Stimulated activated CD8-positive, alpha-beta memory T cell treated with anti-CD3 and anti-CD28 coated beads, Interleukin-4, amount 100 ng/mL, for 48 hours (primary cell): Measurements from ENCODE around the gene MORC1.

Experiments used
- DNase-seq: peaks from one replicate; pipeline ENCODE4 v3.0.0-alpha.2; 2020

MORC1 gene

DNA sequence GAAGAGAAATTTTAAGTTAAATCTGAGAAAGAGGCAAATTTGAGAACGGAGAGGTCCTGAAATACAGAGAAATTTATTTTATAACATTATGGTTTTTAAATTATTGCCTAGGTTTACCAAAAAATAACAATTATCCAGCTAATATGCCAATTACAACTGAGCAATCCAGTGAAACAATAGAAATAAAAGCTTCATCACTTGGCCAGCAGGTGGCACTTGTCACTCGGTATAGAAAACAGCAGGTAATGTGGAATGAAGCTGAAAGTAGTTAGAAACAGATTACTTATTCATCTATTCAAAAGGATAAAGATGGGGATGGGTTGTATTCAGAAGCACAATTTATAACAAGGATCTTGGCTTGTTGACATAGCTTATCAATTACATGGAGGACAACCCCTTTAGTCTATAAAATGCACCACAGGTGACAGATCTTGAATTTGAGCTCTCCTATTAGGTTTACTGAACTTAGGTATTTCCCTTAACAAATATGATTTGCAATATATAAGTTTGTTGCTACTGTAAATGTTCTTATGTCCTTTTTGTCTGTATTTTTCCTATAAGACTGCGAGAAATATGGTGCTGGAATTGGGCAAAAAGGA is 94.2 kb downstream of the MORC1 start:
- peak; percentile 34 for DNase-seq

DNA sequence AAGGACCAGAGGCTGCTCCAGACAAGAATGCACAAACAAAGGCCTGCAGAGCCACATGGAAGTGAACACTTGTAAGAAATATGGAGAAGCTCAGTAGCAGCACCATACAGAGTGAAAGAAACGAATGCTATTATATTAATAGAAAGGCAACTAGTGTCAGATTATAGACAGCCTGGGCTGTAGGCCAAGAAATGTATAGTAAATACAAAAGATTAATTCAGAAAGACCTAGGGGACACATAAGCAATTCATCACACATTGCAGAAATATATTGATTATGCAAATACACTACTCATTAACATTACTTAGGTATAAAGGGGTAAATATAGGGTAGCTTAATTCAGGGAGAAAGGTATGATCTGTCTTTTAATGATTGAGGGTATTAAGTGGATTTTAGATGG is 94.8 kb downstream of the MORC1 start:
- no peak for DNase-seq

DNA sequence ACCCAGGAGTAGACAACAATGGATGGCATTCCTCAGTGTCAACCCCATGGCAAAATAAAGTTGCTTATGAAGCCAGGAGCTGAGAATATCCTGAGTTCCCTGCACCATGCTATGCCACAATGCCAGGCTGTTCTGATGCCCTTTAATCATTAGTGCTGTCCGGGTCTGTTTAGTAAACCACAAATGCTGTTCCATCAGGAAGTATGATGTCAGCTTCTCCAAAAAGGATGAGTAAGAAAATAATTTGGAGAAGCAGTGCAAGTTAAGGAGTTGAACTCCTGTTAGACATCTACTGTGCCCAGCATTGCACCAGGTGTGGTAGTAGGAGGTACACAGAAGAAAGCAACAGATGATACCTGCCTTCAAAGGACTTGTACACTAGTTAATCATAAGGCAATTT is 96.4 kb downstream of the MORC1 start:
- DNase-seq: no peak

DNA sequence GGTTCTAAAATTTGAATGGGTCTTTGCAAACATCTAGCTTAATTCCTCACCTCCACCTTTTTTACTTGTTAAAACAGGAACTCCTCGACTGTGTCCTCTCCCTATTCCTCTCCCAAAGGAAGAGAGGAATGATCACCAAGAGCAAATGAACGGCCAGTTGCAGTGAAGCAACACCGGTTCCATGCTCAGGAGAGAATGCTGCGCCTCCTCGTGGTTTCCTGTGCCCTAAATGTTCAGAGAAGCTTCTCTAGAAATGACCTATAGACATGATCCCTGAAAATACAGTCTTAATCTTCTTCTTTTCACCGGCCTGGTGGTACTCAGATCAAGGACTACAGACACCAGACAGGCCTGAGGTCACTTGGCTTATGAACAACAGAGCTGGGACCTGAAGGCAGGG is 99.1 kb downstream of the MORC1 start:
- DNase-seq: no peak

DNA sequence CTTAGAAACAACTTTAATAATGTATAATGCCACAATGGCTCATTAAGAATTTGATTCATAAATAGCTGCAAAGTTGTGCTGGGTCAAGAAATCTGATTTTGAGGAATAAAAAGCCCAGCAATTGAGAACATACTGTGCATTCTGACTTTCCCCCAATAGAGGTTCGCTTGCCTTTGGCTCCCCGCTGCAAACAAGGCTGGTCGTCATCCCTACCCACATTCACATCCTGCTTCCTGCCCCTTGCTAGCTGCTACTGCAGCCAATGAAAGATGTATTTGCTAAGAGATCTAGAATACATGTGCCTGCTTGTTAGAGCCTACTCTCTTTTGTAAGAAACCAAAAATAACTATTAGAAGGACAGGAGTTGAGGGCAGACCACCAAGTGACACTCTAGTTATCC is 112.5 kb downstream of the MORC1 start:
- no peak for DNase-seq

DNA sequence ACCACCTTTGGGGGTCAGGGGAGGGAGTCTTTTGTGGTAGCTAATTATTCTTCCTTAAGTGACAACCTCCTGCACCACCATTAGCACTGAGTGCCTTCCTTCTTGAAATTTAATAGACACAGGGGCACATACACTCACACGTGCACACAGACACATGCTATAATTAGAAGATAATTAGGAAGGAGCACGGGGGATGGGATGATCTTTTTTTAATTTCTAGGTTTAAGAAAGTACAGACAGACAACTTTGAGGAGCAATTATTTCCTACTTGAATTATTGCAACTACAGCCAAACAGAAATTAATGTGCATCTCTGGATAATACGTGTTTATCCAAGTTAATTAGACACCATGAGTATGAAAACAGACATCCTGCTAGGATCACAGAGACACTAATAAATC is 119.5 kb downstream of the MORC1 start:
- DNase-seq: no peak

DNA sequence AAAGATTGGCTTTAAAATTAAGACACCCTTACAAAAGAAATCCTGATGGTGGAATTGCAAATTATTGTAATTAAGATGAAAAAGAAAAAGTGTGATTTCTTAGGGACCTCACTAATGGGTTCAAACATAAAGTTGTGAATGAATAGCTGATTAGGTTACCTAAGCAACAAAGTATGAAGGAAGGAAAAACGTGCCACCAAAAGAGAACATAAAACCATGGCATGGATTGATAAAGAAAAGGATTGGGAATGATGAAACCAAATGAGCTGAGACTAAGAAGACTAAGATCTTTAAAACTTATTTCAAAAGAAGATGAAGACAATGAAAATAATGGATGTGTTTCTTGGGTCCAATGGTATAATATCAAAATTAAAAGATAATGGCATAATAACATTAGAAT is 132.1 kb downstream of the MORC1 start:
- DNase-seq: no peak

DNA sequence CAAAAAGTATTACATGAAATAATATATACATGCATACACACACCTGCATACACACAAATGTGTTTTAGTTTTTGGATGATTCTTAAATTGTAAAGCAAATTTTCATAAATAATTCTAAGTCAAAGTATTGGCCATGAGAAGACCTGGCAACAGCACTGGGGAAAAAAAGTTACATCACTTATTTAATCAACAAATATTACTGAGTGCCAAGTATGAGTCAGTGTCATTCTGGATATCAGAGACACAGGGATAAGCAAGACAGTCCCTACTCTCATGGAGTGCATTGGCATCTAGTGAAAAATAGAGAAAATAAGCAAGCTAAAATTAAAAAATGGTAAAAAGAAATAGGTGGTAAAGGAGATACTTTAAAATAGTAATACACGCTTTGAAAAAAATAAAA is 134.9 kb downstream of the MORC1 start:
- no peak for DNase-seq

DNA sequence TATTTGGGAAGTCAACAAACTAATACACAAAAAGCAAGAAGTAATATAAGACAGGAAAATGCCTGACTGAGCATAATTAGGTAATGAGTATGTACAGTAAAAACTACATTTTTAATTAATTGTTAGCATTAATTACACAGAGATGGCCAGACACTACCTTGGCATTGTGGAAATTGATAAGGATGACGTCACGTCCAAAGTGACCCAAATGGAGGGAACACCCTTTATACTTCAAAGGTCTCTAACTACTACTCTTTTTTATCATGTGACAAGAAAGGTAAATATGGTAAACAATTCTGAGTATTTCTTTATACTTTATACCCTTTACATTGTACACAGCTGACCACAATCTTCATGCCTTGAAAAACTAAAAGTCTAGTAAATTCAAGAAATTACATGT is 141.9 kb downstream of the MORC1 start:
- no peak for DNase-seq

DNA sequence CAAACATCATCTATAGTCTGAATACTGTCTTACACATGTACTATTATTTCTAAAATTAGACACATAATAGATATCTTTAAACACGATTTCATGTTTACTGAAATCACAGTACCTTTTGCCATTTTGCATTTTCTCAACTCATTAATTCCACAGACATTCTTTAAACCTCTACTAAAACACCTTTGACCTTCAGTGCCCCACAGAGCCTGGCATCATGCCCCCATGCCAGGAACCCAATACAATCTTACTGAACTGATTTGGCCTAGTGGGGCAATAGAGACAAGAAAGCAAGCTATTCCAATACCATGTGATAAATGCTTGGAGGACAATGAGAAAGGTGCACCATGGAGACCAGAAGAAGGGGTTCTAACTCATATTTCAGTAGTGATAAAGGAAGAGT is 144.9 kb downstream of the MORC1 start:
- no peak for DNase-seq

DNA sequence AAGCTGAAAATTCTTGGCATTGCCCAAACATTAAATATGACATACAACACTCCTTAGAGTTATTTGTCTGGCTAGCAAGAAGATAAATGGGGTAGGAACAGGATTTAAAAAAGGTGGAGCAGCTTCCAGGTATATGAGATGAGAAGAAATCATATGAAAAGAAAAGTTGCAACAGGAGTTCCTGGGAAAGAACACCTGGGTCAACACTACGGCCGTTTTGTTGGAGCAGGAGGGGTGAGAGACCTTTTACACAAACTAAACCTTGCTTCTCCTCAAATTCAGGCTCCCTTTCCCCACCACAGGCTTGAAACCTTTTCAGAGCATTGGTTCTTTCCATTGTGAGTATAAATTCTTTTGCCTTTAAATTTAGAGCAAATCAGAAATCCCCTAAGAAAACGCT is 145.5 kb downstream of the MORC1 start:
- no peak for DNase-seq

DNA sequence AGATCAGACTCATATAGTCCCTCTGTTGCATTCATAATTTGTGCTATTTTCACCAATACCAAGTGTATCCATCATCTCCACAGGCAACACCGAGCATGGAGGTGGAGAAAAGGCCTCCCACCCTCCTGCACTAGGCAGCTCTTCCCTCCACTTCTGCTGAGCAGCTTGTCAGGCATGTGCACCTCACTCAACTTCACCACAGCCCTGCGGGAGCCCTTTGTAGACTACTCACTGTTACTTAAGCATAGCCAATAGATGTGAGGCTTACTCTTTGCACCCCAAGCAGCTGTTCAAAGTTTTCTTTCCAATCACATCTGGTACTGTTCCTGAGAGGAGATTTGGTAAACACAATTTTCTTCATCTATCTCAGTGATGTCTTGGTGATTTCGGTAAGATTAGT is 147.4 kb downstream of the MORC1 start:
- no peak for DNase-seq

DNA sequence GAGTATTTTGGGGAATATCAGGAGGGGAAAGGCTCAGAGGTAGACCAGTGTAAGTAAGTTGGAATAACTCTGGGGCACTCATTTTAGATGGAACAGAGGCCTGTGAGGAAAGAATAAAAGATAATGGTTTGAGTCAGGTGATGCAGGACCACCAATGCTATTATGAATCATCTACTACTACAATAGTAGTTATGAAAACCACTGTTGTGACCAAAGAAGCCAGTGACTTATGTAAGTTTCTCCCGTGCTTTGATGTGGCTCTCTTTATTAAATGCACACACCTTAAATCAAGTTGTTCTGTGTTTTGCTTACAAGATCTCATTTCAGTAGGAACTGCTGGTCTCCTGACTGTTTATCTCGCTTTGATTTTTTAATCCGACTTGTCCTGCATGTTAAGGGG is 151.2 kb downstream of the MORC1 start:
- DNase-seq: no peak

DNA sequence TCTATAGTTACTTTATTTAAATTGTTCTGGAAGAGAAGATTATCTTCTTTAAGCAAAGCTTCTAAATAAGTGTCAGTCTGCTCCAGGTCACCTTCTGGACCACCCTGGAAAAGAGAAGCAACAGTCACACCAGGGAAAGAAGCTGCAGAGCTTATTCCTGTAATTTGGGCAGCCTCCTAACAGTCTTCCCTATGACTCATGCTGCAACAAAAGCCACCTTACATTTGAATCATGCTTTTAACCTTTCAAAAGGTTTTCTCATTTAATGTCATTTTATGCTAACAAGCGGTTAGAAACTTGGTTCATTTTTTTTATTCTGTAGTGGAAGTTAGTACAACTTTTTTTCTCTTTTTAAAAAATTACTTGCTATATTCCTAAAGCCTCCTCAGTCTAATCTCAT is 158.9 kb downstream of the MORC1 start:
- no peak for DNase-seq

DNA sequence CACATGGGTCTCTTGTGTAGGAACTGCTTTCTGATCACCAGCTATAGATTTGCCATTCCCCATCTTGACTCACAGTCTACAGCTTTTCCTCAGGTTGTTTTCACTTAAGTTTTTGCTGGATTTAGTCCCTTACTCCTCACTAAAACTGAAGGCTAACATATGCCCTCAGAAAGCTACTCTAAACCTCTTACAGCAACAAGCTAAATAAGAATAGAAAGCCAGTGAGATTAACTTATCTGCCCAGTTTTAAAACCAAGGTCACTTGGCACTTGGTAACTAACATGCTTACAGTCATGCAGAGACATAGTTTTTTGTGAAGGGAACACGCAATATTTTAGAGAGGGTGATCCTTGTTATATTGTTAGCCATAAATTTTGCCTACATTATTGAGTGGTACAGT is 164.2 kb downstream of the MORC1 start, which contains the start of gene GUCA1C:
GUCA1C (minus strand) TSS at position 180 of the 400 bp plus-strand sequence; CDS start at position 63, 117 bp downstream.
- DNase-seq: no peak

DNA sequence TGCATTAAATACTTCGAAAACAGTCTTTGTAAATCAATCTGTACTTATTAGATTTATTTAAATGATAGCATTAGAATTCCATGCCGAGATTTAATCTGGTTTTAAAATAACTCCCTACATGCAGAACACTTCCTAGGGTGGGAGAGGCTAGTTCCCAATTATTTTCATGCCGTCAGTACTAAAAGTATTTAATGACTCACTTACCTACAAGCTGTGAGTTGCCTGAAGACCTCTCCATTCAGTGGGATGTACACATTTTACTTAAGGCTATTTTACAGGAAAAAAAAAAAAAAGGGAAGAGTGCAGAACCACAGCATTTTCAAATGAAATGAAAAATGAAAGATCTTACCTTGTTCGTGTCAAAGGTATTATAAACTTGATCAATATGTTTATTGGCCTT is 164.7 kb downstream of the MORC1 start:
- DNase-seq: no peak

DNA sequence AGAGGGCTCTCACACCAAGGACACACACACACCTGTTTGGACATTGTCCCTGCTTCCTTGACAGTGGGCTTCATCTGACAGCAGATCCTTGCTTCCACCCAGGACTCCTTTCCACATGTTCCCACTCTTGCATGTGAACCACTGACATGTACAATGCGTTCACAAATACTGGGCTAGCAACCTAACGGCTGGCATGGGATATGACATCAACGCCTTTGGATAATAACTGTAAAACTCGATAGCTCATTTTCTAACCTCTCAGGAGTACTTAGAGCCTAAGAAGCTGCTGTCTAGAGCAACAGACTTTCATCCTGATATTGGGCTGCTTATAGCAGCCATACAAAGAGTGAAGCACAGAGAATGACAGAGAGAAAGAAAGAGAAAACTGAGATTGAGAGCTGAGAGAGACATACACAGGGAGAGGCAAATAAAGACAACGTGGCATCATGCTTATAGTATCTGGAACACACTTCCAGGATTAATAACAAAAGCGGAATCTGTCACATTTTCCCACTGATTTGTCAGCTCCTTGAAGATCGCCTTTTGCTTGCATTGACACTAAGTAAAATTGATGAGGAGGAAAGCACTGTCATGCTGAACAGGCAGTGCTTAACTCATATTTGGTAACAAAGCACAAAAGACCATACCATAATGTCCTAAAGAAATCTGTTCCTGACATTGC is 166.0 kb downstream of the MORC1 start:
- no peak for DNase-seq

DNA sequence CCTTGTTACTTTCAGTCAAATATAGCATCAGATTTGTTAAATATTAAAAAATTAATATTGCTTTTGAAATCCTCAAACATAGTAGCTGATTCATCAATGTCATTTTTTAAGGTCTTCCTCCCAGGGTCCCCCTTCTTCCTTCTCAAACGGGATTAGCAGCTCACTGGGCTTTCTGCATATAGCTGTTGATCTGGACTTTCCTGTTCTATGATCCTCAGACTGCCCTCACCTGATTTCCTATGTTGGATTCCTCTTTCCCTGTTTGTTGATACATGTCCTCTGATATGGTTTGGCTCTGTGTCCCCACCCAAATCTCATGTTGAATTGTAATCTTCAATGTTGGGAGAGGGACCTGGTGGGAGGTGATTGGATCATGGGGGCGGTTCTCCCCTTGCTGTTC is 170.1 kb downstream of the MORC1 start:
- no peak for DNase-seq

DNA sequence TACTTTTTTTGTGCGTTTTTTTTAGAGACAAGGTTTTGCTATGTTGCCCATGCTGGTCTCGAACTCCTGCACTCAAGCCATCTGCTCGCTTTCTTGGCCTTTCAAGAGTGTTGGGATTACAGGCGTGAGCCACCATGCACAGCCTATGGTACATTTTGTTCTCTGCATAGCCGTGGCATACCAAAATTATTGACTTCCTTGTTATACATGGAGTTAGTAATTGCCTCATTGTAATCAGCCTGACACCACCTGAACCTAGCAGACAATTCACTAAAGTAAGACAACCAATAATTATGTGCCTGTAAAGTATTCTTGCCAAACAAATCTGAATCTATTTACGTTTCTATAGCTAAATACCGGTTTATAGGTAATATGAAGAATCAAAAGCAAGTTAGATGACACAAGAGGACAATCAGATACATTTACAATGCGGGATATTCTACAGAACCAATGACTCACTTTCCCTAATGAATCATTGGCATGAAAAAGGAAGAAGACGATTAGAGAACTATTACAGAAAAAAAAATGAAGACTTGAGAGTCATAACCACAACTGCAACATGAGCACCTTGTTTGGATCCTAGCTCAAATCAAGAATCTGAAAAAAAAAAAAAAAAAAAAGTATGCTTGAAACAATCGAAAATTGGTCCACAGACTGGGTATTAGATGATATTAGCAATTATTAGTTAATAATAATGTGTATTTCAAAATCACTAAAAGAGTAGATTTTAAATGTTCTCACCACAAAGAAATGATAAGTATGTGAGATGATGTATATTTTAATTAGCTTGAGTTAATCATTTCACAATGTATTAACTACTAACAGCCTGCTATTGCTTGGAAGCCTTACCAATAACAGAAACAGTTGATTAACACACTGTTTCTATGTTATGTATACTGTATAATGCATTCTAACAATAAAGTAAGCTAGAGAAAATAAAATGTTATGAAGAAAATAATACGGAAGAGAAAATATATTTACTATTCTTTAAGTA is 171.3 kb downstream of the MORC1 start:
- no peak for DNase-seq

DNA sequence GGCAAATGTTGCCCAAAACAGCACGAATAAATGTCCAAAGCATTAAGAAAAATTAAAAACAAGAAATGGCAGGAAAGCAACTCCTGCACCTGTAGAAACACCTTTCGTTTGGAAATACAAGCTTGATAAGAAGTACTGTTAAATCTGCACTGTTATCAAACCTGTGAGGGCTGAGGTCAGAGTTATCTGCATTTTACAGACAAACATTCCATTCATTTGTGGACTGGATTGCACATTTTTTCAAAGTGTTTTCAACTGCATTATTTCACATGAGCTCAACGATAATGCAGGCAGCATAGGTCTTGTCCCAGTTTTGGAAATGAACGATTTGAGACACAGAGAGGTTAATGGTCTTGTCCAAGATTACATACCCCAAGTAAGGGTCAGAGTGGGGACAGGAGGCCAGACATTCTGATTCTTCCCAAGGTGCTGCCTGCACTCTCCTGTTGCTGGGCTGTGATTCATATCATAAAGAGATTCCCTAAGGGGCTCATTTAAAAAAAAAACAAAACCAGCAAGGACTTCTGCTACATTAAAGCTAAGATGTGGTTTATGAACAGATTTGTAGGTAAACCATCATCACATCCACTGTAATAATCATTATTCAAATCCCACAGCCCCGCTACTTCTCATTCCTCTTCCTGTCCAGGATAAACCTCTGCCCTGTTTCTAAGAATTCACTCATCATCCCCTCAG is 177.2 kb downstream of the MORC1 start:
- no peak for DNase-seq

DNA sequence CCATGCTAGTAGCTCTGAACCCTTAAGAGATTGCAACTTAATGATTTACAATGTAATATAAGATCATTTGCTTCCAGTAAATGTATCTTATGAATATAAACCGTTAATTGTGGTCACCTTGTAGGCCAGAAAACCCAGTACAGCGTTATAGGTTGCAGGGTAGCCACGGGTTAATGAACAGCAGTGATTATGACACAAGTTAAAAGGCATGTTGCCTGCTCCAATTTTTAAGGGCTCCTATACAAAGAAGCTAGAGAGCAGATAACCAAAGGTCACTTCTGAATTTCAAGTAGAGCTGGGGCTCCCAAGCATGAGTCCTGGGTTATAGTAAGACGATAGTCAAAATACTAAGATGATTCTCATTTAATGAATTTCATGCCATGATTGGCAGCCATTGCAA is 177.8 kb downstream of the MORC1 start:
- DNase-seq: no peak

DNA sequence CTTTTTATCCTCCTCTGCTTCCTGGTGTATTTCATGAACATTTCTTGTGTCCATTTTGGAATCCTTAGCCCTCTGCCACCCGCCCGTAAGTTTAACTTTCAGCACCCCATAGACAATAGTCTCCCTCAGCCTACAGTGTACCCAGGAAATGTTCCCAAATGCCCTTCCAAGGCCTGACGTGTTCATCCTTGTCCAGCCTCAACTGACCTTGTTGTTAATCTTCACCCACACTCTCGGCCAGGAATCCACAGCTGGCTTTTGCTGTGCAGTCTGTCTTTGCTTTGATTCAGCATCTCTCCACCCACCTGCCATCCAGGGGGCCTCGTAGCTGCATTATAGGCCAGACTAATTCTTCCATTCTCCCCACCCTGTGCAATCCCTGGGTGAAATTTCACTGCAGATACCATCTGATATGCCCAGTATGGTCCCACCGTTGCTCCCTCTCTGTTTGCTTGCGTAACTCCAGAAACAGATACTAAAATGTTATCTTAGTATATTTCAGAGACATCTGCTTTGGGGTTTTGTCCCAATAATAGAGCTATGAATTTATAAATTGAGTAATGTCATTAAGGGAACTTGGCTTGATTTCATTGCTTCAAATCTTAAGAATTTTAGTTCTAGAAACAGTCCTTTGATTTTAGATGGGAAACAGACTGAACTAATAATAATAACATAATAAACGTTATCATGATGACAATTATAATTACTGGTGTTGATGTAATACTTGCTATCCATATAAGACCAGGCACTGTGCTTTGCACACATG is 180.8 kb downstream of the MORC1 start:
- DNase-seq: no peak
